Fibroblast of pulmonary artery (primary cell): ENCODE measurements around the gene EIF4E2.

Source experiments
- DNase-seq: peaks from one replicate; pipeline ENCODE4 v3.0.0-alpha.2; 2010; ENCODE audit warnings: low read depth
- H3K4me3 ChIP-seq: replicated peaks from 2 replicates; pipeline ENCODE4 v1.5.1; 2011; ENCODE audit warnings: low read depth, mild to moderate bottlenecking, control low read depth, low read length, moderate library complexity
- CTCF ChIP-seq: IDR thresholded peaks from 2 replicates; pipeline ENCODE4 v1.5.1; 2011; ENCODE audit warnings: mild to moderate bottlenecking, control low read depth, low read length, inconsistent platforms; ENCODE audit errors: missing control alignments

EIF4E2 gene

GRCh38 chr2:232611061-232611460 lies 60.6 kb downstream of the EIF4E2 start:
- no peak overlapping the region for H3K4me3 ChIP-seq
- DNase-seq = no peak
- TF ChIP-seq CTCF = no peak

GRCh38 chr2:232611559-232612218 lies 61.2 kb downstream of the EIF4E2 start:
- TF ChIP-seq CTCF = peak; percentile 84
- no peak overlapping the region for H3K4me3 ChIP-seq
- DNase-seq = peak; percentile 43

- no peak for TF ChIP-seq CTCF
- H3K4me3 ChIP-seq = no peak overlapping the region
- DNase-seq = no peak
Measured at GRCh38 chr2:232613538-232614134, 63.1 kb downstream of the EIF4E2 start.

- no peak for TF ChIP-seq CTCF
- no peak overlapping the region for H3K4me3 ChIP-seq
- no peak for DNase-seq
Measured at GRCh38 chr2:232615339-232615738, 64.8 kb downstream of the EIF4E2 start.
